Measurements from ENCODE around the gene C22orf23.

C22orf23 gene

DNA sequence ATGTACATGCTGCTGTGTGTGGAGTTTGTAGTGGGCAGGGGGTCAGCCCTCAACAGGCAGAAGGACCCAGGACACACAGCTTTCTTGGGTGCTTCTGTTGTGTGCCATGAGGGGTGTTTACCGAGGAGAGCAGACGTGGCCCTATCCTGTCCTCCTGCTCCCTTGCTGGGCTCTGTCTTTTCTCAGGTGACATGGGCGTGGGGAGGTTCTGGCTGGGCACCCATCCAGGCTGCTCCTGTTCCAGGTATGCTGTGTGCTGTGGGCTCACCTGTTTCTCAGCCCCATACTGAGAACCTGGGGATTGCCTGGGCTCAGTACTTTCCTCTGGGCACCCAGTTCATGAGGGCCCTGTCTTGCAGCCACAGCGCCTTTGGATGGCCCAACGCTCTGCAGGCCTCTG, 24.0 kb downstream of the C22orf23 start:
- DNase-seq (ENCODE audit: low read depth, low spot score) = no peak
- Histone ChIP-seq H3K9me3 (ENCODE audit: insufficient read depth, low read length) (no peaks in the 10 kb centered on the region), H3K9ac (ENCODE audit: insufficient read length, low read depth) (peak overlapping the region; percentile 21), H3K27me3 (ENCODE audit: insufficient read depth, insufficient read length) (no peaks in the 10 kb centered on the region), H3K36me3 (ENCODE audit: insufficient read depth, insufficient read length, low read length) (peaks cover 81% of the 10 kb centered on the region), H3K4me1 (ENCODE audit: insufficient read depth, insufficient read length) (peaks cover 2% of the 10 kb centered on the region), H3K4me3 (ENCODE audit: insufficient read length, low read depth) (no peak overlapping the region)
- TF ChIP-seq SUZ12 (IDR thresholded peaks at IDR 0.05; ENCODE audit: extremely low read depth, insufficient read depth, insufficient read length) (no peak), YY1 (IDR thresholded peaks at IDR 0.05; ENCODE audit: insufficient read depth, insufficient read length) (no peak), ZNF274 (IDR thresholded peaks at IDR 0.05; ENCODE audit: low read depth, low read length) (no peak)

- H3K9ac ChIP-seq (ENCODE audit: insufficient read length, low read depth) = no peak overlapping the region
Measured at GRCh38 chr22:37927637-37927936, 25.8 kb downstream of the C22orf23 start.

GRCh38 chr22:37926771-37927636, 26.4 kb downstream of the C22orf23 start:
- H3K9me3 ChIP-seq (ENCODE audit: insufficient read depth, low read length) = no peaks in the 10 kb centered on the region
- no peak for DNase-seq (ENCODE audit: low read depth, low spot score)
- H3K4me3 ChIP-seq (ENCODE audit: insufficient read length, low read depth) = no peak overlapping the region
- TF ChIP-seq YY1 (IDR thresholded peaks at IDR 0.05; ENCODE audit: insufficient read depth, insufficient read length) = no peak
- TF ChIP-seq SUZ12 (IDR thresholded peaks at IDR 0.05; ENCODE audit: extremely low read depth, insufficient read depth, insufficient read length) = no peak
- no peak for TF ChIP-seq ZNF274 (IDR thresholded peaks at IDR 0.05; ENCODE audit: low read depth, low read length)
- H3K36me3 ChIP-seq (ENCODE audit: insufficient read depth, insufficient read length, low read length) = peaks cover 76% of the 10 kb centered on the region
- no peaks in the 10 kb centered on the region for H3K27me3 ChIP-seq (ENCODE audit: insufficient read depth, insufficient read length)
- H3K4me1 ChIP-seq (ENCODE audit: insufficient read depth, insufficient read length) = peaks cover 8% of the 10 kb centered on the region
- no peak overlapping the region for H3K9ac ChIP-seq (ENCODE audit: insufficient read length, low read depth)

More at GRCh38 chr22:37927637-37927936, 25.8 kb downstream of the C22orf23 start:
- peaks cover 80% of the 10 kb centered on the region for H3K36me3 ChIP-seq (ENCODE audit: insufficient read depth, insufficient read length, low read length)
- H3K27me3 ChIP-seq (ENCODE audit: insufficient read depth, insufficient read length) = no peaks in the 10 kb centered on the region
- H3K9me3 ChIP-seq (ENCODE audit: insufficient read depth, low read length) = no peaks in the 10 kb centered on the region
- H3K4me1 ChIP-seq (ENCODE audit: insufficient read depth, insufficient read length) = peaks cover 8% of the 10 kb centered on the region
- DNase-seq (ENCODE audit: low read depth, low spot score) = no peak
- TF ChIP-seq YY1 (IDR thresholded peaks at IDR 0.05; ENCODE audit: insufficient read depth, insufficient read length) = no peak
- TF ChIP-seq ZNF274 (IDR thresholded peaks at IDR 0.05; ENCODE audit: low read depth, low read length) = no peak
- TF ChIP-seq SUZ12 (IDR thresholded peaks at IDR 0.05; ENCODE audit: extremely low read depth, insufficient read depth, insufficient read length) = no peak
- H3K4me3 ChIP-seq (ENCODE audit: insufficient read length, low read depth) = no peak overlapping the region

DNA sequence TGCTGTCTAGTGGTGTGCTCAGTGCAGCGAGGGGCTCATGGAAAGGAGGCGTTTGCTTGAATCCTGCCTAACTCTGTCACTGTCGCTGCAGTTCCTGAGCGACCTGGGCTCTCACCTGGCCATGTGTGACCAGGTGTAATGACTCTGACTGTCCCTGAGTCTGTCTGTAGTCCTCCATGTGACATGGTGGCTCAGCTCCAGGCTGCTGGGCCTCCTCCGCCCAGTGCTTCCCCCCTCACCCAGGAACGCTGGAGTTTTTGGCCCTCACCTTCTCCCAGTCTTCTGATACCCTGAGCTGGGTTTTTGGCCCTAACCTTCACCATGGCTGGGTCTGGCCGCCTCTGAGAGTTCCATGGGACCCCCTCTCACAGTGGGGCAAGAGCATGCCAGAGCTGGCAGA, 27.0 kb downstream of the C22orf23 start:
- no peak for DNase-seq (ENCODE audit: low read depth, low spot score)
- Histone ChIP-seq H3K27me3 (ENCODE audit: insufficient read depth, insufficient read length) (no peaks in the 10 kb centered on the region), H3K9me3 (ENCODE audit: insufficient read depth, low read length) (no peaks in the 10 kb centered on the region), H3K9ac (ENCODE audit: insufficient read length, low read depth) (no peak overlapping the region), H3K4me3 (ENCODE audit: insufficient read length, low read depth) (no peak overlapping the region), H3K36me3 (ENCODE audit: insufficient read depth, insufficient read length, low read length) (peaks cover 76% of the 10 kb centered on the region), H3K4me1 (ENCODE audit: insufficient read depth, insufficient read length) (peaks cover 8% of the 10 kb centered on the region)
- TF ChIP-seq ZNF274 (IDR thresholded peaks at IDR 0.05; ENCODE audit: low read depth, low read length) = no peak
- TF ChIP-seq SUZ12 (IDR thresholded peaks at IDR 0.05; ENCODE audit: extremely low read depth, insufficient read depth, insufficient read length) = no peak
- TF ChIP-seq YY1 (IDR thresholded peaks at IDR 0.05; ENCODE audit: insufficient read depth, insufficient read length) = no peak

GRCh38 chr22:37925767-37926166, 27.6 kb downstream of the C22orf23 start:
- Histone ChIP-seq H3K9ac (ENCODE audit: insufficient read length, low read depth) (no peak overlapping the region), H3K27me3 (ENCODE audit: insufficient read depth, insufficient read length) (no peaks in the 10 kb centered on the region), H3K9me3 (ENCODE audit: insufficient read depth, low read length) (no peaks in the 10 kb centered on the region), H3K4me3 (ENCODE audit: insufficient read length, low read depth) (no peak overlapping the region), H3K4me1 (ENCODE audit: insufficient read depth, insufficient read length) (peaks cover 8% of the 10 kb centered on the region), H3K36me3 (ENCODE audit: insufficient read depth, insufficient read length, low read length) (peaks cover 73% of the 10 kb centered on the region)
- no peak for DNase-seq (ENCODE audit: low read depth, low spot score)
- TF ChIP-seq YY1 (IDR thresholded peaks at IDR 0.05; ENCODE audit: insufficient read depth, insufficient read length) (no peak), ZNF274 (IDR thresholded peaks at IDR 0.05; ENCODE audit: low read depth, low read length) (no peak), SUZ12 (IDR thresholded peaks at IDR 0.05; ENCODE audit: extremely low read depth, insufficient read depth, insufficient read length) (no peak)

DNA sequence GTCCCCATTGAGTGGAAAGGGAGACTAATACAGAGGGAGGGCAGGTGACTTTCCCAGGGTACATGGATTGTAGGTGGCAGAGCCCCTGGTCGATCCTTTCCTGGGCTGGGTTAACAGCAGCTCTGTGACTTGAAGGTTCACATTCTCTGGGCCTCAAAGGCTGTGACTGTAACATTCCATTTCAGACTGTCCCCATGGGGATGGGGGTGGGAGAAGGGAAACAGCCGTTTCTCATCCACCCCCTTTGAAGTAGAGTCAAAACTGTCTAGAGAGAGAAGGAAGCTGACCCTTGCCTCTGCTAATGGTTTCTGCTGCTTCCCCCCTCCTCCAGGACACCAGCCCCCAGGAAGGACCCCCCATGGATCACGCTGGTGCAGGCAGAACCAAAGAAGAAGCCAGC, 28.1 kb downstream of the C22orf23 start:
- Histone ChIP-seq H3K9ac (ENCODE audit: insufficient read length, low read depth) (no peak overlapping the region), H3K27me3 (ENCODE audit: insufficient read depth, insufficient read length) (no peaks in the 10 kb centered on the region), H3K36me3 (ENCODE audit: insufficient read depth, insufficient read length, low read length) (peaks cover 69% of the 10 kb centered on the region), H3K4me1 (ENCODE audit: insufficient read depth, insufficient read length) (peaks cover 8% of the 10 kb centered on the region), H3K9me3 (ENCODE audit: insufficient read depth, low read length) (no peaks in the 10 kb centered on the region), H3K4me3 (ENCODE audit: insufficient read length, low read depth) (no peak overlapping the region)
- no peak for DNase-seq (ENCODE audit: low read depth, low spot score)
- no peak for TF ChIP-seq YY1 (IDR thresholded peaks at IDR 0.05; ENCODE audit: insufficient read depth, insufficient read length)
- no peak for TF ChIP-seq ZNF274 (IDR thresholded peaks at IDR 0.05; ENCODE audit: low read depth, low read length)
- TF ChIP-seq SUZ12 (IDR thresholded peaks at IDR 0.05; ENCODE audit: extremely low read depth, insufficient read depth, insufficient read length) = no peak

GRCh38 chr22:37924386-37925065, 28.9 kb downstream of the C22orf23 start:
- Histone ChIP-seq H3K36me3 (ENCODE audit: insufficient read depth, insufficient read length, low read length) (peaks cover 65% of the 10 kb centered on the region), H3K4me3 (ENCODE audit: insufficient read length, low read depth) (no peak overlapping the region), H3K4me1 (ENCODE audit: insufficient read depth, insufficient read length) (peaks cover 6% of the 10 kb centered on the region), H3K9ac (ENCODE audit: insufficient read length, low read depth) (no peak overlapping the region), H3K27me3 (ENCODE audit: insufficient read depth, insufficient read length) (no peaks in the 10 kb centered on the region), H3K9me3 (ENCODE audit: insufficient read depth, low read length) (no peaks in the 10 kb centered on the region)
- no peak for DNase-seq (ENCODE audit: low read depth, low spot score)
- TF ChIP-seq SUZ12 (IDR thresholded peaks at IDR 0.05; ENCODE audit: extremely low read depth, insufficient read depth, insufficient read length) = no peak
- TF ChIP-seq ZNF274 (IDR thresholded peaks at IDR 0.05; ENCODE audit: low read depth, low read length) = no peak
